Glomerular visceral epithelial cell (primary cell): ENCODE data around the gene AHCY.
"Not testable (repeated sequence)": the region's sequence is repeated elsewhere in the genome, so short reads cannot be mapped to it uniquely, and the experiment has no call there.

Source experiments
- DNase-seq: peaks from one replicate; pipeline ENCODE4 v3.0.0-alpha.2; 2016; ENCODE audit errors: extremely low spot score

Gene AHCY

GRCh38 chr20:34322267-34323105, 19.3 kb upstream of the AHCY start:
- no peak for DNase-seq

GRCh38 chr20:34320861-34321260, 17.7 kb upstream of the AHCY start:
- DNase-seq, result no peak

GRCh38 chr20:34318609-34319443, 15.7 kb upstream of the AHCY start:
- DNase-seq, result no peak

GRCh38 chr20:34316196-34316814, 13.2 kb upstream of the AHCY start:
- DNase-seq, result peak; percentile 62

GRCh38 chr20:34315236-34315635, 12.1 kb upstream of the AHCY start:
- DNase-seq, result no peak

- DNase-seq, result peak; percentile 93
These were observed 9.5 kb upstream of the AHCY start for GRCh38 chr20:34312544-34313217.

- no peak for DNase-seq
These were observed 8.9 kb upstream of the AHCY start for GRCh38 chr20:34312024-34312460.

- DNase-seq, result no peak
These were observed 8.2 kb upstream of the AHCY start for GRCh38 chr20:34311118-34312023.

- DNase-seq, result no peak
These were observed 7.4 kb upstream of the AHCY start for GRCh38 chr20:34310481-34311117.

- DNase-seq, result no peak
These were observed 6.5 kb upstream of the AHCY start for GRCh38 chr20:34309691-34310090.

GRCh38 chr20:34305333-34306230, 2.4 kb upstream of the AHCY start:
- DNase-seq, result no peak

- no peak for DNase-seq
These were observed 838 bp downstream of the AHCY start for GRCh38 chr20:34302312-34302722.

- no peak for DNase-seq
These were observed 1.4 kb downstream of the AHCY start for GRCh38 chr20:34301587-34302311.

- no peak for DNase-seq
These were observed 2.2 kb downstream of the AHCY start for GRCh38 chr20:34300809-34301586.

GRCh38 chr20:34300256-34300806, 2.8 kb downstream of the AHCY start:
- DNase-seq, result peak; percentile 30

- DNase-seq, result no peak
These were observed 3.4 kb downstream of the AHCY start for GRCh38 chr20:34299556-34300255.

- not testable (repeated sequence) for DNase-seq
These were observed 4.8 kb downstream of the AHCY start for GRCh38 chr20:34298294-34298784.
